Endodermal cell (in vitro differentiated cells): ENCODE measurements around the gene FKBP1A. TPM values are rescaled to one million over a fixed set of nuclear protein-coding genes. Genes with fewer than 3 reads are reported as not detected.

ENCODE experiments used
- DNase-seq: peaks from one replicate; pipeline ENCODE4 v3.0.0-alpha.2; 2017
- H3K27ac ChIP-seq: 2 replicates; pipeline ENCODE4 v1.5.1; 2013; ENCODE audit warnings: mild to moderate bottlenecking, low read depth, low read length, moderate library complexity
- H3K27me3 ChIP-seq: 2 replicates; pipeline ENCODE4 v1.6.1; 2013; ENCODE audit warnings: mild to moderate bottlenecking, low read length, moderate library complexity; ENCODE audit not compliant: insufficient read depth, control insufficient read depth, poor library complexity, severe bottlenecking
- H3K36me3 ChIP-seq: 2 replicates; pipeline ENCODE4 v1.7.0; 2013; ENCODE audit warnings: mild to moderate bottlenecking, low read length, moderate library complexity; ENCODE audit not compliant: control insufficient read depth, insufficient read depth
- H3K4me1 ChIP-seq: one replicate; pipeline ENCODE4 v1.7.0; 2013; ENCODE audit warnings: low read length; ENCODE audit not compliant: control insufficient read depth, insufficient read depth
- H3K4me3 ChIP-seq: 2 replicates; pipeline ENCODE4 v1.5.1; 2013; ENCODE audit warnings: mild to moderate bottlenecking, low read length, moderate library complexity
- H3K9ac ChIP-seq: 2 replicates; pipeline ENCODE4 v1.6.1; 2013; ENCODE audit warnings: mild to moderate bottlenecking, low read length, moderate library complexity; ENCODE audit not compliant: poor library complexity, severe bottlenecking; ENCODE audit errors: extremely low read depth
- H3K9me3 ChIP-seq: 2 replicates; pipeline ENCODE4 v1.6.1; 2013; ENCODE audit warnings: mild to moderate bottlenecking, low read length, moderate library complexity; ENCODE audit not compliant: control insufficient read depth
- H3K27ac Mint-ChIP-seq: 2 replicates; pipeline ENCODE4 v1.8.0; 2020; ENCODE audit warnings: mixed read lengths
- H3K27me3 Mint-ChIP-seq: 2 replicates; pipeline ENCODE4 v1.8.0; 2021; ENCODE audit warnings: mild to moderate bottlenecking, mixed read lengths; ENCODE audit not compliant: insufficient read depth
- H3K36me3 Mint-ChIP-seq: 2 replicates; pipeline ENCODE4 v1.8.0; 2020; ENCODE audit warnings: low read depth, mixed read lengths
- H3K4me1 Mint-ChIP-seq: 2 replicates; pipeline ENCODE4 v1.8.0; 2020; ENCODE audit warnings: mixed read lengths
- H3K4me3 Mint-ChIP-seq: 2 replicates; pipeline ENCODE4 v1.8.0; 2020; ENCODE audit warnings: mild to moderate bottlenecking, moderate library complexity, mixed read lengths
- H3K9me3 Mint-ChIP-seq: 2 replicates; pipeline ENCODE4 v1.8.0; 2020; ENCODE audit warnings: mild to moderate bottlenecking, mixed read lengths
- CTCF ChIP-seq: fragments of 200-600 bp; sonication (generic); conservative IDR thresholded peaks from 2 replicates; pipeline ENCODE4 v1.5.0; 2021; ENCODE audit warnings: antibody characterized with exemption, mild to moderate bottlenecking
- WGBS, 2 experiments: methylation state at CpG; one replicate each; pipeline versions ENCODE4 v1.1.5 to v1.1.7; 2013; ENCODE audit warnings: missing lambda C conversion rate in 2 of 2, mixed read lengths in 1 of 2; ENCODE audit not compliant: insufficient coverage in 1 of 2, insufficient read length in 1 of 2; 5-methylcytosine and 5-hydroxymethylcytosine counted together
- total RNA-seq, 2 donors: library from RNA; stranded (reverse); fragmentation: NEBNext Ultra II Directional in 1 of 2; extraction: Animal tissue kit (Norgen Biotek cat#: 25700) in 1 of 2; gene quantifications; 2 replicates in 1 of 2; 3 replicates in 1 of 2; pipeline ENCODE4 v1.2.1, GENCODE V29; 2021

Gene FKBP1A
- total RNA-seq, 2 donors from 2014 or later, result 181 to 185 TPM

GRCh38 chr20:1357921-1358671 is 34.8 kb downstream of the FKBP1A start:
- TF ChIP-seq CTCF, result no peak
- H3K27ac Mint-ChIP-seq, result no peak overlapping the region
- no peak overlapping the region for H3K4me3 Mint-ChIP-seq
- Histone ChIP-seq H3K36me3 (peaks cover 50% of the 10 kb centered on the region), H3K27ac (no peak overlapping the region), H3K27me3 (no peaks in the 10 kb centered on the region), H3K9ac (no peak overlapping the region), H3K4me1 (no peaks in the 10 kb centered on the region), H3K9me3 (no peaks in the 10 kb centered on the region), H3K4me3 (no peak overlapping the region)
- H3K36me3 Mint-ChIP-seq, result peaks cover 66% of the 10 kb centered on the region
- H3K4me1 Mint-ChIP-seq, result no peaks in the 10 kb centered on the region
- H3K27me3 Mint-ChIP-seq, result no peaks in the 10 kb centered on the region
- 96 to 97% methylated on average over 4 to 9 of the region's 9 CpGs for WGBS, 2 experiments
- H3K9me3 Mint-ChIP-seq, result no peaks in the 10 kb centered on the region
- no peak for DNase-seq

GRCh38 chr20:1353956-1354355 is 38.9 kb downstream of the FKBP1A start:
- Mint-ChIP-seq H3K4me1 (no peaks in the 10 kb centered on the region), H3K4me3 (no peak overlapping the region), H3K9me3 (no peaks in the 10 kb centered on the region), H3K27me3 (no peaks in the 10 kb centered on the region), H3K27ac (no peak overlapping the region), H3K36me3 (peaks cover 65% of the 10 kb centered on the region)
- Histone ChIP-seq H3K4me1 (no peaks in the 10 kb centered on the region), H3K4me3 (no peak overlapping the region), H3K9me3 (no peaks in the 10 kb centered on the region), H3K27ac (no peak overlapping the region), H3K9ac (no peak overlapping the region), H3K27me3 (no peaks in the 10 kb centered on the region), H3K36me3 (peaks cover 38% of the 10 kb centered on the region)
- no peak for DNase-seq
- TF ChIP-seq CTCF, result no peak

GRCh38 chr20:1346315-1346969 is 46.4 kb downstream of the FKBP1A start:
- TF ChIP-seq CTCF, result no peak
- no peak for DNase-seq
- Mint-ChIP-seq H3K27me3 (no peaks in the 10 kb centered on the region), H3K27ac (no peak overlapping the region), H3K4me1 (no peaks in the 10 kb centered on the region), H3K4me3 (no peak overlapping the region), H3K9me3 (peaks cover 18% of the 10 kb centered on the region), H3K36me3 (peaks cover 21% of the 10 kb centered on the region)
- Histone ChIP-seq H3K27me3 (no peaks in the 10 kb centered on the region), H3K36me3 (peaks cover 5% of the 10 kb centered on the region), H3K9ac (no peak overlapping the region), H3K27ac (no peak overlapping the region), H3K4me3 (no peak overlapping the region), H3K9me3 (peaks cover 16% of the 10 kb centered on the region), H3K4me1 (no peaks in the 10 kb centered on the region)
- 100% methylated on average over 1 of the region's 2 CpGs; no CpG with 5 or more reads in 1 of the 2 experiments for WGBS, 2 experiments
